Muscle layer of duodenum (tissue), 2 donors: Measurements from ENCODE around the gene GABBR2.

ENCODE experiments used
- H3K27ac ChIP-seq: one replicate; pipeline ENCODE4 v1.7.0; 2013; ENCODE audit warnings: mild to moderate bottlenecking, low read length
- H3K27me3 ChIP-seq: one replicate; pipeline ENCODE4 v1.7.0; 2013; ENCODE audit warnings: low read depth, mild to moderate bottlenecking, control low read depth, low read length
- H3K36me3 ChIP-seq, 2 donors: one replicate each; pipeline ENCODE4 v1.7.0; 2013; ENCODE audit warnings: low read length in 2 of 2, control low read depth in 1 of 2, mild to moderate bottlenecking in 1 of 2; ENCODE audit not compliant: insufficient read depth in 2 of 2, control insufficient read depth in 1 of 2
- H3K4me1 ChIP-seq, 2 donors: one replicate each; pipeline ENCODE4 v1.7.0; 2013; ENCODE audit warnings: low read length in 2 of 2, mild to moderate bottlenecking in 2 of 2, control low read depth in 1 of 2, moderate library complexity in 1 of 2; ENCODE audit not compliant: insufficient read depth in 2 of 2, control insufficient read depth in 1 of 2
- H3K4me3 ChIP-seq, 2 donors: one replicate each; pipeline ENCODE4 v1.7.0; 2013; ENCODE audit warnings: low read length in 2 of 2, low read depth in 1 of 2, mild to moderate bottlenecking in 1 of 2
- H3K9me3 ChIP-seq, 2 donors: one replicate each; pipeline ENCODE4 v1.7.0; 2013; ENCODE audit warnings: low read length in 2 of 2, control low read depth in 1 of 2, mild to moderate bottlenecking in 1 of 2; ENCODE audit not compliant: control insufficient read depth in 1 of 2
- donor health status: healthy.

Gene GABBR2

GRCh38 chr9:98437458-98438034 lies 271.2 kb downstream of the GABBR2 start:
- H3K4me1 ChIP-seq: no peaks in the 10 kb centered on the region
- H3K4me3 ChIP-seq: no peak overlapping the region
- H3K9me3 ChIP-seq: no peaks in the 10 kb centered on the region
- no peaks in the 10 kb centered on the region for H3K36me3 ChIP-seq
- H3K27me3 ChIP-seq: no peaks in the 10 kb centered on the region
- no peak overlapping the region for H3K27ac ChIP-seq

- Histone ChIP-seq H3K9me3 (no peaks in the 10 kb centered on the region), H3K27ac (no peak overlapping the region), H3K27me3 (no peaks in the 10 kb centered on the region), H3K36me3 (no peaks in the 10 kb centered on the region), H3K4me3 (no peak overlapping the region), H3K4me1 (no peaks in the 10 kb centered on the region)
These were observed 275.8 kb downstream of the GABBR2 start for GRCh38 chr9:98432960-98433359.

- Histone ChIP-seq H3K4me3 (no peak overlapping the region), H3K36me3 (no peaks in the 10 kb centered on the region), H3K27ac (no peak overlapping the region), H3K4me1 (no peaks in the 10 kb centered on the region), H3K9me3 (no peaks in the 10 kb centered on the region), H3K27me3 (no peaks in the 10 kb centered on the region)
These were observed 276.6 kb downstream of the GABBR2 start for GRCh38 chr9:98432134-98432533.

GRCh38 chr9:98430535-98431292 lies 278.0 kb downstream of the GABBR2 start:
- H3K4me1 ChIP-seq: no peaks in the 10 kb centered on the region
- H3K27ac ChIP-seq: no peak overlapping the region
- no peaks in the 10 kb centered on the region for H3K27me3 ChIP-seq
- no peak overlapping the region for H3K4me3 ChIP-seq
- H3K9me3 ChIP-seq: no peaks in the 10 kb centered on the region
- H3K36me3 ChIP-seq: no peaks in the 10 kb centered on the region

- Histone ChIP-seq H3K36me3 (no peaks in the 10 kb centered on the region), H3K4me1 (no peaks in the 10 kb centered on the region), H3K27me3 (no peaks in the 10 kb centered on the region), H3K27ac (no peak overlapping the region), H3K9me3 (no peaks in the 10 kb centered on the region), H3K4me3 (no peak overlapping the region)
These were observed 279.1 kb downstream of the GABBR2 start for GRCh38 chr9:98429613-98430012.

- Histone ChIP-seq H3K4me1 (no peaks in the 10 kb centered on the region), H3K9me3 (no peaks in the 10 kb centered on the region), H3K4me3 (no peak overlapping the region), H3K27ac (no peak overlapping the region), H3K27me3 (no peaks in the 10 kb centered on the region), H3K36me3 (no peaks in the 10 kb centered on the region)
These were observed 280.3 kb downstream of the GABBR2 start for GRCh38 chr9:98428454-98428853.

- Histone ChIP-seq H3K27ac (no peak overlapping the region), H3K4me1 (no peaks in the 10 kb centered on the region), H3K27me3 (no peaks in the 10 kb centered on the region), H3K4me3 (no peak overlapping the region), H3K36me3 (no peaks in the 10 kb centered on the region), H3K9me3 (no peaks in the 10 kb centered on the region)
These were observed 281.2 kb downstream of the GABBR2 start for GRCh38 chr9:98427491-98427890.

GRCh38 chr9:98425079-98425478 lies 283.7 kb downstream of the GABBR2 start:
- no peaks in the 10 kb centered on the region for H3K9me3 ChIP-seq
- no peak overlapping the region for H3K4me3 ChIP-seq
- no peaks in the 10 kb centered on the region for H3K4me1 ChIP-seq
- H3K27ac ChIP-seq: no peak overlapping the region
- H3K27me3 ChIP-seq: no peaks in the 10 kb centered on the region
- no peaks in the 10 kb centered on the region for H3K36me3 ChIP-seq

GRCh38 chr9:98419260-98419603 lies 289.5 kb downstream of the GABBR2 start:
- no peak overlapping the region for H3K4me3 ChIP-seq
- H3K9me3 ChIP-seq: no peaks in the 10 kb centered on the region
- H3K4me1 ChIP-seq: no peaks in the 10 kb centered on the region
- H3K27ac ChIP-seq: no peak overlapping the region
- H3K36me3 ChIP-seq: no peaks in the 10 kb centered on the region
- H3K27me3 ChIP-seq: no peaks in the 10 kb centered on the region

- Histone ChIP-seq H3K27ac (no peak overlapping the region), H3K4me3 (no peak overlapping the region), H3K4me1 (no peaks in the 10 kb centered on the region), H3K9me3 (no peaks in the 10 kb centered on the region), H3K27me3 (no peaks in the 10 kb centered on the region), H3K36me3 (no peaks in the 10 kb centered on the region)
These were observed 290.0 kb downstream of the GABBR2 start for GRCh38 chr9:98418578-98419259.

- Histone ChIP-seq H3K4me1 (no peaks in the 10 kb centered on the region), H3K4me3 (no peak overlapping the region), H3K36me3 (no peaks in the 10 kb centered on the region), H3K27me3 (no peaks in the 10 kb centered on the region), H3K27ac (no peak overlapping the region), H3K9me3 (no peaks in the 10 kb centered on the region)
These were observed 292.2 kb downstream of the GABBR2 start for GRCh38 chr9:98416294-98417248.
